GM19023 (cell line): ENCODE results near the gene PACS1.

Source experiments
- ATAC-seq: cut with Tn5 transposase; IDR thresholded peaks from one replicate; pipeline ENCODE4 v1.9.1; 2021; ENCODE audit warnings: mild to moderate bottlenecking, moderate library complexity; ENCODE audit not compliant: unreplicated experiment

Gene PACS1

GRCh38 chr11:66219846-66220565, 149.9 kb downstream of the PACS1 start:
- ATAC-seq: no peak

- ATAC-seq: no peak
These were observed 150.5 kb downstream of the PACS1 start for GRCh38 chr11:66220566-66220935.

GRCh38 chr11:66221012-66221411, 150.9 kb downstream of the PACS1 start:
- no peak for ATAC-seq

DNA sequence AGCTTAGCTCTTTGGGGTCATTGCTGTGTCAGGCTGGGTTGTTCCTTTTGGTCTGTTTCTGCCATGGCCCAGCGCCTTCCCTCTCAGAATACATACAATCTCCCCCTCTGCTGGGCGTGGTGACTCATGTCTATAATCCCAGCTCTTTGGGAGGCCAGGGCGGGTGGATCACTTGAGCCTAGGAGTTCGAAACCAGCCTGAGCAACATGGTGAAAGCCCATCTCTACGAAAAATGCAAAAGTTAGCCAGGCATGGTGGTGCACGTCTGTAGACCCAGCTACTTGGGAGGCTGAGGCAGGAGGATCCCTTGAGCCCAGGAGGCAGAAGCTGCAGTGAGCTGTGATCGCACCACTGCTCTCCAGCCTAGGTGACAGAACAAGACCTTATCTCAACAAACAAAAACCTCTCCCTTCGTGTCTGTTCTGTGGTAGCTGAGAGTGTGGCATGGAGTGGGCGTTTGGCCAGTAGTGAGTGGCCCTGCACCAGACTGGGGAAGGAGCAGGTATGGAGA, 151.7 kb downstream of the PACS1 start:
- ATAC-seq: peak; percentile 5

DNA sequence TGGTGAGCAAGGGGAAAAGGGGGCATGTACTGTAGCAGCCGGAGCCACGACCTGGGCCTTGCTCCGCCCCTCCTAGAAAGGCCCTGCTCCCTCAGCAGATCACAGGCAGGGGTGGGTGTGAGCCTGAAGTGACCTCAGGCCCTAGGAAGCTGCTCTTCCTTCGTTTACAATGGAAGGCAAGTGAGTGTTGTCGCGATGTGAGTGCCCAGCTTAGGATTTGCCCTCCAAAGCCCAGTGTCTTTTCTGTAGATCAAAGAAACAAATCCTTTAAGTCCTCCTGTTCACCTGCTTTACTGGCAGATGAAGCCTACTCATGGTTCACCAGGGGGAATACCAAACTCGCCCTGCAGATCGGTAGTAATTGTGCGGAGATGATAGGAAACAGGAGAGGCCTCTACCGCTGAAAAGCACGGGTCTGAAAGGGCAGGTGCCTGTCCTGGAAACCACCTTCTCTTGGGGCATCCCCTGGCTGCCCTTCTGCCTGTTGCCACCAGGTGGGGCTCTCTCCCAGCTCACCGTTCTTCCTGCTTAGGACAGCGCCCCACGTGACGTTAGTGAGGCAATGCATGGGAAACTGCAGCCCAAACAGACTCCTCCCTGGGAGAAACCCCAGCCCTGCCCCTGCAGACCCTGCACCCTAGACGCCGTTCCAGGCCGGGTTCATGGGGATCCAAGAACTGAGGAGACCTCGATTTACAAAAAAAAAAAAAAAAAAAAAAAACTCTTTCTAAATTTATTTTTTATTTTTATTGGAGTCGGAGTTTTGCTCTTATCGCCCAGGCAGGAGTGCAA, 152.5 kb downstream of the PACS1 start:
- peak; percentile 73 for ATAC-seq

DNA sequence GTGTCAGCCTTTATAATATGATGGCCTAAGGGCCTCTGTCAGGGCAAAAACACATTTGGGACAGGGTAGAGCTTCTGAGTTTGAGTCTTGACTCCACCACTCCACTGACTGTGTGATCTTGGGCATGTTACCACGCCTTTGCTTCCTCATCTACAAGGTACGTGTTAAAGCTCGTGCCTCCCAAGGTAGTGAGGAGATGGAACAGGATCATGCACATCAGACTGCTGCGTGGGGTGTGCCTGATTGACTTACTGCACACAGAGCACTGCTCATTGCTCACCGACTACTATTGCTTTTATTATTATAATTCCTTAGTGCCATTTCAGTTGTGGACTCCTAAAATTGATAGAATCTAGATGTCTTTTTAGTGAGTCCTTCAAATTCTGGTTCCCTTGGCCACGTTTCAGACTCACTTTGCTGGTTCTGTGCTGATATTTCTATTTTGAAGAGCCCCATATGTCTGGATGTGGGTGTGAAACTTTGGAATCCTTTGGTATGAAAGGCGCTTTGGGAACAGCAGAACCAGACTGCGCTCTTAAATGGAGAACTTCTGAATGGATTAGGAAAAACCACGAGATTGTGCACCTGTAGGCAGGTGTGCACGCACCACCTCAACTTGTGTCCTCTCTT, 154.3 kb downstream of the PACS1 start:
- ATAC-seq: no peak

DNA sequence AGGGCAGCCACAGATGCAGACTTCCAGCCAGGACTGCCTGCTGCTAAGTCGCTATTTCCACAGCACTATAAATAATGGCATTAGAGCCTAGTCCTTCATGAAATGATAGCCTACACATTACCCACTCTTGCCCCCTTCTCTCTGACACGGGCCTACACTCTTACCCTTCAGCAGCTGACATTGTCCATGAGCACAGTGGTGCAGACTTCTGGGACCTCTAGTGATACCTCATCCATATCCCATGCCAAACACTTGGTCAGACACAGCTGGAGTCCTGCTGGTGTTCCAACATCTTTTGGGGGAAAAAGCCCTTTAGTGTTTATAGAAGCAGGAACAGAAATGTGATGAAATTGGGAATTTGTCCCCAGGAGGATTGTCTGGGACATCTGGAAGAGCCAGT, 155.0 kb downstream of the PACS1 start:
- no peak for ATAC-seq

GRCh38 chr11:66226101-66226500, 156.0 kb downstream of the PACS1 start:
- ATAC-seq: no peak

DNA sequence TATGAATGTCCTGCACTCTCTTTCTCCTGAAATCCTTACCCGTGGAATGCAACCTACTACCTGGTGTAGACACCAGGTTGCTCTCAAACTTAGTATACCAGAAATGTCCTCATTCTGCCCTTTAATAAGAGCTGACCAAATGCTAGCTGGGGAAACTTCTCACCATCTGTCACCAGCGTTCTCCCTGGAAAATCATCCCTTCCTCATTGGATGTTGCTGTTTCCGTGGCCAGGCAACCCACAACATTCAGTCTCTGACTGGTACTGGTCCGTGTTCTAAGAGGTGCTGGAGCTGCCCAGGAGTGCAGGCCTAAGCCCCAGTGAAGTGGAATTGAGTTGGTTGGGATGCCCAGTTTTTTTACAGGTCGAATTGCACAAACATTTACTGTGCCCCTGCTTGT, 157.6 kb downstream of the PACS1 start:
- ATAC-seq: no peak

GRCh38 chr11:66228521-66228920, 158.4 kb downstream of the PACS1 start:
- ATAC-seq: no peak

DNA sequence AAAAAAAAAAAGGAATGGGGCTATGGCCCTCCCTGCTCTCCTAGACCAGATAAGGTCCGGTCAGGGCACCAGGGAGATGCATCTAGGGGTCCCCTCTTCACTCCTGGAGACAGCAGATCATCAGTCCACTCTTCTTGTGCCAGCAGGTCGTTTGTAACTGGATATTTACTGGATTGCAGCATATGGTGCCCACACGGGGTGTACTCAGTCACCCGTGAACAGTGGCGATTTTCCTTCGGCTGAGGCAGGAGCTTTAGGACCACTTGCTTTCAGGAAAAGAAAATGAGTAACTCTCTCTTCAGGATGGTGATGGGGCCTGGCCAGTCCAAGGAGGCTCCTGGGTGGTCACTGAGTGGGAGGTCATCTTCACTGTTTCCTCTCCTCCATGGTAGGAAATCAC, 160.1 kb downstream of the PACS1 start:
- ATAC-seq: no peak

GRCh38 chr11:66230978-66231377, 160.9 kb downstream of the PACS1 start:
- no peak for ATAC-seq

DNA sequence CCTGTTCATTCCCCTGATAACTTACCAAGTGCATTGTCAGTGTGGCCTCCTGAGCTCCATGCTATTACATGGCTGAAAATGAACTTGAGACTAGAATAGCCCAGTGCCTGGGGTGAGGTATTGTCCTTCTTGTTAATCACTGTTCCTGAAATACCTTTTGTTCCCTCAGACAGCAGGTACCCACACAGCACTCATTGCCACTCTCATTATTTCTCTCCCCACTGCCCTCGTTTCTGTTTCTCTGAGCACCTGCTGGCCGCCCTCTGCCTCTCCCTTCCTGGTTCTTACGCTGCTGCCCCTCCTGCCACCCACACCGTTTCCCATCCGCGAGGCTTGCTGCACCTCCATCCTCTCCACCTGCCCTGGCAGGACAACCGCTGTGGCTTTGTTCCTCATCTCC, 161.5 kb downstream of the PACS1 start:
- ATAC-seq: no peak

- ATAC-seq: no peak
These were observed 162.7 kb downstream of the PACS1 start for GRCh38 chr11:66232769-66233168.

DNA sequence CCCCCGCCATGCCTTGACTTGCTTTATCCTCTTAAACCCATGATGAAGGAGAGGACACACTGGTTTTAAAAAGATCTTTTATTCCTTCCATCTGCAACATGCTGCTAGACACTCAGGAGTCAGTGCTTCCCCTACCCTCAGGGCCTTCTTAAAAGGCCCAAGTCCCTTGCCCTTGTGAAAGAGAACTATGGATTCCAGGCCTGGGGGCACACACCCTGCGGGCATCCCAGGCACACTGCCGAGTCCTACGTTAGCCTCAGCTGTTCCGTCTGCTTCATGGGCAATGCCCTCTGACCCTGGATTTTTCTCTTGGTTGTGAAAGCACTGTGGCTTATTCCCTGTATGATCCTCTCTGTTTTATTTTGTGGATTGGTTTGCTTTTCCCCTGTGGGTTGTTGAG, 163.2 kb downstream of the PACS1 start:
- ATAC-seq: no peak

DNA sequence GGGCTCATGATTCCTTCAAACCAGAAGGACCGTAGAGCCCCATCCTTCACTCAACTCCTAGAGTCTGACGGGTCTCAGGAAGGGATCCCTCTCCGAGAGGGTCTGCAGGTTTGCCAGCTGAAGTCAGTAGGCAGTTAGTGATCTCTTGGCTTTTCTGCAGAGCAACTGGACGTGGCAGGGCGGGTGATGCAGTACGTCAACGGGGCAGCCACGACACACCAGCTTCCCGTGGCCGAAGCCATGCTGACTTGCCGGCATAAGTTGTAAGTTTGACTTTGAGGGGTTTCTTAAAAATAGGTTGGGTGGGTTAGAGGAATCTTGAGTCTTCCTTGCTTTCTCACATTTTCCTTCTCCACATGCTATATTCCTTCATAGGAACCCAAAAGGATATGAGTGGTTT, 165.1 kb downstream of the PACS1 start:
- no peak for ATAC-seq

DNA sequence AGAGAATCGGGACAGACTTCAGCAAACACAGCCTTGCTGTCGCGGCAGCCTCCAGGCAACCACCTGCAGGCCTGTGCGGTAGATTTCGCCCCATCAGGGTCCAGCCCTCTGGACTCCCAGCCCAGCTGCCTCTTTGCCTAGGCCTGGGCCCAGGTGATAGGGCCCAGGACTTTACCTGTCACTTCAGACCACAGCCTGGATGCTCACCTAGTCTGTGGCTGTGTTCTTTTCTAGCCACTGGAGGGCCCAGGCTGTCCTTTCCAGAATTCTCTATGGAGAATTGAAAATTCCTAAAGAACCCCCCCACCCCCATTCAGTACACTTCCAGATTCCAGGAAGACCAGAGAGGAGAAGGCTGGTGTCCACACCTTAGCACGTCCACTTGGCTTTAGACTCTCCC, 167.8 kb downstream of the PACS1 start:
- ATAC-seq: no peak

- ATAC-seq: no peak
These were observed 168.8 kb downstream of the PACS1 start for GRCh38 chr11:66238786-66239413.

DNA sequence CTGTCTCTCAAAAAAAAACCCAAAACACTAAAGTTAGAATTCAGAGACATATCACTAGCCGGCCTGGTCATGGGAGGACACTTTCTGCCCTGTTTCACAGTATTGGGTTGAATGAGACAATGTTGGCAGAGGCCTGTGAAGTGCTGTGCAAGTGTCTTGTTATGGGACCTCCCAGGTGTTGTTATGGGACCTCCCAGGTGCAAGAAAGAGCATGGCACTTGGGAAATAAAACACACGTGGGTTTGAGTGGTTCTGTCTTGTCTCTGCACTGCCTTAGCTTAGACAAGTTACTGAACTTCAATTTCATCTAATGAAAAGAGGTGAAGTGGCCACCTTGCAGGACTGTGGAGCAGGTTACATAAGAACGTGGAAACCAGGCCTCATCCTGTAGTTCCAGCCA, 169.4 kb downstream of the PACS1 start:
- no peak for ATAC-seq

DNA sequence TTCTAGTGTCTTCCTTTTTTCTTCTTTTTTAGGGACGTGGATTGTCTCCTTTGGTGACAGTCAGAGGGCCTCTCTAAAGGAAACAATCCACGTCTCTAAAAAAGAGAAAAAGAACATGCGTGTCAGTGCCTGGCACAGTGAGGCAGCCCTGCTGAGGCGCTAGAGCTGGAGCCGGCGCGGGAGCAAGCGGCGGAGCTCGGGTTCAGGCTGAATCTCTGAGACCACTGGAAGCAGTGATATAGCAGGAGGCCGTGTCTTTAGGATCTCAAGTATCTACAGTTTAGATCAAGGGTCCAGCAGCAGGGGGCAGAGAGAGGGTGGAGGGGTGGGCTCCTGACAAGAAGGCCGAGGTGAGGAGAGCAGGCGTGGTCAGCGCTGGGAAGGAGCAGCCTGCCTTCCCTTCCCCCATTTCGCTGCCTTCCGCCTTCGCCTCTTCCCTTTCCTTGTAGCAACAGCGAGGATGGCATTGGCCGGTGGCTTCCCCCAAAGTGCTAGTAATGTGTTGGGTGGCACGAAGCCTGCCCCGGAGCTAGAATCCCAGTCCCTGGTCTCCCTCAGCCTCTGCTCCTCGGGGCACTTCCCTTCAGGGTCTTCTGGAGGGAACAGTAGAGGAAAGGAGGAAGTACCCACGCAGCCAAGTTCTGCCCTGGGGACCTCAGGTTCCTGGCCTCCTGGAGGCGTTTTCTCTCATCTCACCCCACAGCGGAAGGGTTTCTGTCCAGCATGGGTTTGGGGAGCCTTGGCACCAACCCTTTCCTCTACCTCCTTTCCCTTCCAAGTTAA, 170.1 kb downstream of the PACS1 start:
- ATAC-seq: no peak

GRCh38 chr11:66240781-66241136, 170.7 kb downstream of the PACS1 start:
- no peak for ATAC-seq
